MCF 10A (cell line): ENCODE data around the gene GUK1. TPM values are rescaled to one million over a fixed set of nuclear protein-coding genes. Genes with fewer than 3 reads are reported as not detected.
"Not testable (repeated sequence)": the region's sequence is repeated elsewhere in the genome, so short reads cannot be mapped to it uniquely, and the experiment has no call there.

Experiments
- BruUV-seq: library from RNA; stranded (reverse); fragments of 400-500 nt; replicated peaks from 2 replicates; lab custom pipeline; 2021; lab: Mats Ljungman, UMichigan
- CTCF ChIA-PET: fragments of 300-600 bp; sonication (Branson Sonifier 250); formaldehyde crosslinking; extraction: SDS; loops from one replicate; lab custom pipeline; 2021; ENCODE audit warnings: antibody characterized with exemption, inconsistent platforms; lab: Yijun Ruan, JAX
- POLR2A ChIA-PET: fragments of 300-600, 350-650 bp; sonication (Branson Sonifier 250); formaldehyde crosslinking; extraction: SDS; loops from one replicate; lab custom pipeline; 2020; ENCODE audit warnings: antibody characterized with exemption, inconsistent platforms; lab: Yijun Ruan, JAX
- DNase-seq: peaks from one replicate; pipeline ENCODE4 v3.0.0-alpha.2; 2018; ENCODE audit not compliant: unreplicated experiment
- H3K27ac Mint-ChIP-seq: one replicate; pipeline ENCODE4 v1.8.0; 2022; ENCODE audit warnings: mild to moderate bottlenecking, low read depth, mixed read lengths; ENCODE audit not compliant: unreplicated experiment
- H3K27me3 Mint-ChIP-seq: one replicate; pipeline ENCODE4 v1.8.0; 2022; ENCODE audit warnings: mixed read lengths; ENCODE audit not compliant: insufficient read depth, unreplicated experiment
- H3K36me3 Mint-ChIP-seq: one replicate; pipeline ENCODE4 v1.8.0; 2022; ENCODE audit warnings: mild to moderate bottlenecking, moderate library complexity, mixed read lengths; ENCODE audit not compliant: insufficient read depth, unreplicated experiment
- H3K4me1 Mint-ChIP-seq: one replicate; pipeline ENCODE4 v1.8.0; 2022; ENCODE audit warnings: mixed read lengths; ENCODE audit not compliant: insufficient read depth, unreplicated experiment
- H3K4me3 Mint-ChIP-seq: one replicate; pipeline ENCODE4 v1.8.0; 2022; ENCODE audit warnings: mild to moderate bottlenecking, moderate library complexity, mixed read lengths; ENCODE audit not compliant: unreplicated experiment
- H3K9me3 Mint-ChIP-seq: one replicate; pipeline ENCODE4 v1.8.0; 2022; ENCODE audit warnings: mixed read lengths; ENCODE audit not compliant: unreplicated experiment
- CTCF ChIP-seq: fragments of 200-600 bp; IDR thresholded peaks from one replicate; pipeline ENCODE4 v1.8.0; 2022; ENCODE audit warnings: antibody characterized with exemption, mild to moderate bottlenecking; ENCODE audit not compliant: unreplicated experiment
- intact Hi-C: fragments of 100-400 bp; cut with micrococcal nuclease; formaldehyde crosslinking; loops from 2 replicates; pipeline ENCODE4 v1.14.1; 2022
- total RNA-seq: library from RNA; stranded (reverse); gene quantifications from 2 replicates; pipeline ENCODE4 v1.2.3, GENCODE V29; 2022

Gene GUK1
- total RNA-seq, 1 experiment from 2014 or later = 495 TPM

- no TSS peak for BruUV-seq
- no peak for DNase-seq
- H3K4me3 Mint-ChIP-seq = no peak overlapping the region
- peaks cover 16% of the 10 kb centered on the region for H3K9me3 Mint-ChIP-seq
- H3K27me3 Mint-ChIP-seq = no peaks in the 10 kb centered on the region
- intact Hi-C loops = no loop called here
- H3K27ac Mint-ChIP-seq = no peak overlapping the region
- TF ChIP-seq CTCF = no peak
- no peaks in the 10 kb centered on the region for H3K36me3 Mint-ChIP-seq
- ChIA-PET CTCF (interaction anchor here (0.6 to 1.6 kb wide), 3 partner anchors 18 to 181 kb away, joined by 3 to 4 read pairs (median 4); no protein-coding TSS in a partner anchor), POLR2A (no interaction called here)
- no peaks in the 10 kb centered on the region for H3K4me1 Mint-ChIP-seq
Observed at GRCh38 chr1:228185641-228185965, 45.5 kb downstream of the GUK1 start.

- TSS peak; percentile 1 for BruUV-seq
- peaks cover 16% of the 10 kb centered on the region for H3K9me3 Mint-ChIP-seq
- H3K36me3 Mint-ChIP-seq, DNase-seq, H3K4me1 Mint-ChIP-seq, H3K27me3 Mint-ChIP-seq, H3K27ac Mint-ChIP-seq, H3K4me3 Mint-ChIP-seq, intact Hi-C loops: not testable (repeated sequence)
- POLR2A ChIA-PET = interaction anchor here (0.6 to 1.5 kb wide), 4 partner anchors 21 to 135 kb away, joined by 3 to 6 read pairs (median 4); partner anchors contain the start of gene IBA57
- CTCF ChIA-PET = interaction anchor here (0.6 to 0.9 kb wide), 3 partner anchors 12 to 313 kb away, joined by 3 to 4 read pairs (median 3); a partner anchor contains a TSS
Observed at GRCh38 chr1:228188249-228188648, 48.2 kb downstream of the GUK1 start.

- no peak for DNase-seq
- ChIA-PET CTCF (interaction anchor here (1.8 kb wide), 1 partner anchor 60 kb away, joined by 5 read pairs; no protein-coding TSS in a partner anchor), POLR2A (interaction anchor here (0.6 to 1.0 kb wide), 2 partner anchors 232 to 267 kb away, joined by 3 read pairs; a partner anchor contains a TSS)
- no peak for TF ChIP-seq CTCF
- intact Hi-C loops = loop anchor here (10.0 kb wide), 1 partner anchor 705 kb away; no protein-coding TSS in a partner anchor
- H3K27ac Mint-ChIP-seq = no peak overlapping the region
- H3K9me3 Mint-ChIP-seq = peaks cover 16% of the 10 kb centered on the region
- no peaks in the 10 kb centered on the region for H3K36me3 Mint-ChIP-seq
- no peaks in the 10 kb centered on the region for H3K27me3 Mint-ChIP-seq
- H3K4me1 Mint-ChIP-seq = no peaks in the 10 kb centered on the region
- BruUV-seq = no TSS peak
- no peak overlapping the region for H3K4me3 Mint-ChIP-seq
Observed at GRCh38 chr1:228190182-228190581, 50.1 kb downstream of the GUK1 start.

GRCh38 chr1:228190778-228191177, 50.7 kb downstream of the GUK1 start:
- ChIA-PET POLR2A (interaction anchor here (0.6 to 1.0 kb wide), 2 partner anchors 231 to 267 kb away, joined by 3 read pairs; a partner anchor contains a TSS), CTCF (interaction anchor here (0.7 to 0.8 kb wide), 2 partner anchors 9 to 193 kb away, joined by 3 read pairs; no protein-coding TSS in a partner anchor)
- Mint-ChIP-seq H3K27ac (no peak overlapping the region), H3K27me3 (no peaks in the 10 kb centered on the region), H3K4me3 (no peak overlapping the region), H3K9me3 (peaks cover 16% of the 10 kb centered on the region), H3K36me3 (no peaks in the 10 kb centered on the region), H3K4me1 (no peaks in the 10 kb centered on the region)
- no peak for TF ChIP-seq CTCF
- intact Hi-C loops = loop anchor here (1.0 to 10.0 kb wide), 2 partner anchors 59 to 706 kb away; no protein-coding TSS in a partner anchor
- no TSS peak for BruUV-seq
- no peak for DNase-seq
